Hematopoietic multipotent progenitor cell treated with erythropoietin and hydrocortisone succinate and interleukin-3 and kit ligand, for 6 days (in vitro differentiated cells): Measurements from ENCODE around the gene ADCY2.
A peak's percentile ranks its signal among the peaks of the same experiment; 100 is the strongest.

Source experiments
- DNase-seq: peaks from one replicate; pipeline ENCODE4 v3.0.0-alpha.2; 2015

Gene ADCY2

DNA sequence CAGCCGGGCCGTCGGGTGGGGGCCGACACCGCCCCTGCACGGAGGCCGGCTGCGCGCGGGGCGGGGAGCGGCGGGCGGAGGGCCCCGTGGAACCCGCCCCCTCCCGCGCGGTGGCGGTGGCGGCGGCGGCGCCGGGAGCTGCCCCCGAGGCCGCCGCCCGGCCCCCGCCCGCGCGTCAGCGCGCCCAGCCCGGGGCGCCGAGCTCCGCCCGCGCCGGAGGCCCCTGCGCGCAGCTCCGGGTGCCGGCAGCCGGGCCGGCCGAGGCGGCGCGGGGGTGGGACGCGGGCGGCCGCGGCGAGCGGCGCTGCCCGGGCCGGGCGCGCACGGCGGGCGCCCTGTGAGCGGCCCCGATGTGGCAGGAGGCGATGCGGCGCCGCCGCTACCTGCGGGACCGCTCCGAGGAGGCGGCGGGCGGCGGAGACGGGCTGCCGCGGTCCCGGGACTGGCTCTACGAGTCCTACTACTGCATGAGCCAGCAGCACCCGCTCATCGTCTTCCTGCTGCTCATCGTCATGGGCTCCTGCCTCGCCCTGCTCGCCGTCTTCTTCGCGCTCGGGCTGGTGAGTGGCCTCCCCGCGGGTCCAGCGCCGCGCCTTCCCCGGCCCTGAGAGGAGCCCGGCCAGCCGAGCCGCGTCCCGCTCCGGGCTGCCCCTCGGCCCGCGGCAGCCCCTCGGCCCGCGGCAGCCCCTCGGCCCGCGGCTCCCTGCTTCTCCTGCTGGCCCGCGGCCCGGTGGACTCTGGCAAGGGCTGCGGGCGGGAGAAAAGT lies at the start of gene ADCY2:
Gene ADCY2, plus strand, starts transcription at position 192 of the 766 bp plus-strand sequence. Its CDS starts 159 bp downstream, at position 351.
- DNase-seq, result peak; percentile 6

DNA sequence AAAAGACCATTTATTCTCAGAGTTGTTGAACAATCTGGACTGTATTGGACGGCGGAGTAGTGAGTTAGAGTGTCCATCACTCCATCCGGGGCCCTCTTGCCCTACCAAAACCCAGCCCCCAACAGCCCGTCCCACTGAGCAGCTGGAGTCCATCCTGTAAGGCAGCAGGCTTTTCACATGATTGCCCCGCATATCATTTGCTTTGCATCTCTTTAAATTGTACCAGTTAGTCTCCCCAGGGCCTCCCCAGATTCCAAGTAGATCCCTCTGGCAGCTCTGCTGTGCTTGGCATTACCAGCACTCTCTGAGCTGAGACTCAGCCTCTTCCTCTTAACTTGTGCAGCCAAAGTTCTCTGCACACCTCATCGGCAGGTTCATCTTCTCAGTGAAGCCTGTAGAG lies 48.6 kb upstream of the ADCY2 start:
- DNase-seq, result no peak

DNA sequence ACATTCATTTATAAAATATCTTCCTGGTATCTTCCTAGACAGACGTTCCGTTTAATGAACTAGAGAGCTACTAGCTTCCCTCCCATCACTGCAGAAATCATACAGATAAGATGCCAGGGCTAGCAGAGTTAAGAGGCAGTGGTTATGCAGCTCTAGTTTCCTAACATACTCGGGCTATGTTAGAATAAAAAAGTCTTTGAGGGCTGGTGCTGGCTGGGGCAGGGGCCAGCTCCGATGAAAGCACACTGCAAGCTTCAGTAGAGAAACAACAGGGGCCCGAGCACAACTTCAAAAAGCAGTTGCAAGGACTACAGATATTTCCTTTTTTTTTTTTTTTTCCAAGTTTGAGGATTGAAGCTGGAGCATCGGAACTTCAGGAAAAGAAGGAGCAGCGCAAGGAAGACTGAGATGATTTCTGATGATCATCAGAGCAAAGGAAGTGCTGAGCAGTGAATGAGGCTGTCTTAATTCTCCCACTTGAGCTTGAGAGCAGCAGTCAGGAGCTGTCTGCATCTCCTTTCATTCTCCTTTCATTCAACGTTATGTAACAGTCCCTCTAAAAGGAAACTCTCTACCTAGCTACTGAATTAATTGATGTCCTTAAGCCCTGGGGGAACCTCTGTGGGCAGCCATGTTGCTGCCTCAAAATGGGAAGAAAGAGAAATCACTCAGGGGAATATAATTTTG lies 47.6 kb upstream of the ADCY2 start:
- DNase-seq, result no peak

DNA sequence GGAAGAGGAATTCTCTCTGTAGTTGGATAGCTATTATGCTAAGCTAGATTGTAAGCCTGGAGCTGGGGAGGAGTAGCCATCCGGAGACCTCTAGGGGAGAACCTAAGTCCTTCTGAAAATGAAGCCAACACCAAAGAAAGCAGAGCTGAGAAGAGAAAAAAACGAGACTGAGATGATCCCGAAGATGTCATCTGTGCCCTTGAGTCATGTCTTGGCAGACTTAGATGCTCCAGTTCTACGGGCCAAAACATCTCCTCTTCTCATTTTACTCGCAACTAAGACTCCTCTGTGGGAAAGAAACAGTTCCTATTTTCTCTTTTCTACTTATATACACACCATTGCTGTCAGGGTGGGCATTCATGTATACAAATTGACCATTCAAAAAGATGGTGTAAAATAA lies 34.3 kb upstream of the ADCY2 start:
- no peak for DNase-seq

DNA sequence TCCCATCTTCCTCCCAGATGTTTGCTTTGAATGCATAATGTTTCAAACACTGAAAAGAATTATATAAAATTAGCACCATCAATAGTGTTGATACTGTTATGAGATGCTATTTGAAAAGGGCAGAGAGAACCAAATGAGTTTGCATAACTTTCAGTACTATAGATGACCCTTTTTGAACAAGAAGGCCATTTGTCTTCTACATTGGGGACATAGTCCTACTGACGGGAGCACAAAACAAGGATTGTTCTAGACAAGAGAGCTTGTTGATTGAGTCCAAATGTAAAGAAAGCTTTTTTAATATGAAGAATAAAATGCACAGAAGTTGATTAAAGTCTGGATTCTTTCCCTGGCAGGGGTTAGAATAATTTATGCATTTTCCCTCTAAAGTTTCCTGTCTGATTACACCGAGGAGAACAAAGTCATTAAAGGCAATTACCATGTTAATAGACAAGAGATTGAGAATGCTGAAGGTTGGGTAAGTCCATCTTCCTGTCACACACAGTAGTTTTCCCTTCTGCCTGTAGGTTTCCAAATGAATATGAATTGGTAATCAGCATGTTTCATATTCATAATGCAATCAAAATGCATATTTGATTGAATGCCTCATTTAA lies 32.8 kb upstream of the ADCY2 start:
- no peak for DNase-seq

DNA sequence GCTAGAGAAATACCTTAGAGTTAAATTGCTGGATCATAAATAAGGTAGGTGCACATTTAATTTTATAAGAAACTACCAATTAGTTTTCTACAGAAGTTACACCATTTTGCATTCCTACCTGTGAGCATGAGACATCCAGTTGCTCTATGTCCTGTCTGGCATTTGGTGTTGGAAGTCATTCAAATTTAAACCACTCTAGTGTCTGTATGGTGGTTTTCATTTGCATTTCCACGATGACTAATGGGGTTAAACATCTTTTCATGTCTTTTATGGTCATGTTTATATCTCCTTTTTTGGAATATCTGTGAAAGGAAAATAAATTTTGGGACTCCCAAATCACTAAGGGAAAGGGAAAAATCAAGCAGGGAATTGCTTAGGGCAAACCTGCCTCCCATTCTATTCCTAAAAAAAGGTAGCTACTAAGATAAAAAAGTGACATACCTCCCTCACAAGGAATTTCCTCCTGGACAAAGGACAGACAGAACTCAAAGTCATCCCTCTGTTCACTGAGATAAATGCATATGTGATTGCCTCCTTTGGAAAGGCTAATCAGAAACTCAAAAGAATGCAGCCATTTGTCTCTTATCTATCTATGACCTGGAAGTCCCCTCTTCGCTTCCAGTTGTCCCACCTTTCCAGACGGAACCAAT lies 31.6 kb upstream of the ADCY2 start:
- no peak for DNase-seq

DNA sequence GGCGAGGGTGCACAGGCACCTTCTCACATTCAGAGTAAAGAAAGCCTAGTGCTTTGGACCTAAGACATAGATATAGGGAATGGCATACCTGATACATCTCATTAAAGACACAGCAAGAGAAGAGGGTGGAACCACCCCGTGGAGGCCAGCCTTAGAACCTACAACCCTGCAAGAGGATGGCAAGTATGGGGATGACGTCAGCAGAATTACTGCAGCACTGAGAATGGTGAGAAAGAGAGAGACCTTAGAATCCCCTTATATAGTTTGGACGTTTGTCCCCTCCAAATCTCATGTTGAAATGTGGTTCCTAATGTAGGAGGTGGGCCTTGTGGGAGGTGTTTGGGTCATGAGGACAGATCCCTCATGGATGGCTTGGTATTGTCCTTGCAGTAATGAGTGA lies 28.2 kb upstream of the ADCY2 start:
- no peak for DNase-seq

DNA sequence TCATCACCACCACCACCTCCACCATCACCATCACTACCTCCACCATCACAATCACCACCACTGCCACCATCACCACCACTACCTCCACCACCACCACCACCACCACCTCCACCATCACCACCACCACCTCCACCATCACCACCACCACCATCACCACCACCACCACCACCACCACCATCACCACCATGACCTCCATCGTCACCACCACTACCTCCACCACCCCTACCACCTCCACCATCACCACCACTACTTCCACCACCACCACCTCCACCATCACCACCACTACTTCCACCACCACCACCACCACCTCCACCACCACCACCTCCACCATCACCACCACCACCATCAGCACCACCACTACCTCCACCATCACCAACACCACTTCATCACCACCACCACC lies 23.5 kb upstream of the ADCY2 start:
- no peak for DNase-seq

DNA sequence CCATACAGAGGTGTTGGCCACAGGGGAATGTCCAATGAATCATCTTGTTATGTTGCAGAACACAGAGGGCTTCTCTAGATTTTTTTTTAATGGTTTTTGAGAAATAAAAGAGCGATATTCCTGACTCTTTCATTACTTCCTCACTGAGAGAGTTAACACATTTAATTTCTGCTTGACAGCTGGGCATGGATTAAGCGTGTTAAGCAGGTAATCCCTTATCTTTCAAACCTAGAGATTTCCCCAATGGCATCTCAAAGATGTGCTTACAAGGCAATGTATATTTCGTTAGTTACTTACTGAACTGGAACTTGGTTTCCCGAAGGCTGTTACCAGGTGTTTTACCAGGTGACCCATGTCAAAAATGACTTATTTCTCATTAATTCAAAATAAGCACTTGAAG lies 21.8 kb upstream of the ADCY2 start:
- DNase-seq, result no peak

DNA sequence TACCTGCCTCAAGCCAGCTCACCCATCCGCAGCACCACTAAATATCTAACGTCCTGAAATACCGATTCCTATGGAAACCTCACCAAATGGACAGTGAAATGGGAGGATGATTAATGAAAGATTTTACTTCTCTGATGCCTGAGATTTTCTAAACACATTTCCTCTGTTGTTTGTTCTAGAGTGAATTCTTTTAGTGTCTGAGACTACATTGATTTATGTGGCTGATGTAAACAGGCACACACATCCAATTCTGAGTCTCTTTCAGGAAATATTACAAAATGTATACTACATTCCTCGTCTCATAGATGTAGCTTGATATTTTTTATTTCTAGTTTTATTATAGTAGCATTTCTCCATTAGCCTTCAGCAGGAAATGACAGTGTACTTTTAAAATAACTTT lies 20.5 kb upstream of the ADCY2 start:
- no peak for DNase-seq

DNA sequence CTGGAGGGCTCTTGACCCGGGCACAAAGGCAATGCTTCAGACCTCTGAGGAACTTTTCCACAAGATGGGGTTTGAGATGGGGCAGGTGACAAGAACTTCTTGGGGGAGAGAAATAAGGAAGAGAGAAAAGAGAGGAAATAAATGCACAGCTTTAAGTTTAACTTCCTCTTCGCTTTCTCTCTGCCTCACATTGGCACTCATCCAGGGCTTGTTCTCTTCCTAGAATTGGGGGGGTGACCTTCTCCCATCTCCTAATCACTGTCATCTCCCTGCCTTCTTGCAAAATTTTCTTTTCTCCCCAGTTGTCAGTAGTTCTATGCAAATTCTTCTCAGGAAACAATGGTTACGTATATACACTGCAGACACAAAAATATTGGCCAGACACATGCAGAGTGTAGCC lies 19.1 kb upstream of the ADCY2 start:
- DNase-seq, result peak; percentile 15

DNA sequence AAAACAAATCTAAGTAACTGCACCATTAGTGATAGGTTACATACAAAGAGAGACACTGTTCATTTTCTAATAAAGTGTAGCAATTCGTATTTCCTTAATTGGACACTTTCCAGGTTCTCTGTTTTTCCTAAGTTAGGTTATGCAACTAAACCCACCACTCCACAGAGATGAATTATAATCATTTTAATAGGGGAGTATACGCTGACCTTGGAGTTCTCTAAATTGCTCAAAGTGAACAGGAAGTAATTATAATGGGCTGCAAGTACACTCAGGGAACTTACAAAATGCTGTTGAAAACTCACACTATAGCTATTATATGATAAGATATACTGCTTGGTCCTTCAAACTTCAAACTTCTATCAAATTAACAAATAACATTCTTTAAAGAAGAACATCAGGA lies 18.2 kb upstream of the ADCY2 start:
- DNase-seq, result no peak

DNA sequence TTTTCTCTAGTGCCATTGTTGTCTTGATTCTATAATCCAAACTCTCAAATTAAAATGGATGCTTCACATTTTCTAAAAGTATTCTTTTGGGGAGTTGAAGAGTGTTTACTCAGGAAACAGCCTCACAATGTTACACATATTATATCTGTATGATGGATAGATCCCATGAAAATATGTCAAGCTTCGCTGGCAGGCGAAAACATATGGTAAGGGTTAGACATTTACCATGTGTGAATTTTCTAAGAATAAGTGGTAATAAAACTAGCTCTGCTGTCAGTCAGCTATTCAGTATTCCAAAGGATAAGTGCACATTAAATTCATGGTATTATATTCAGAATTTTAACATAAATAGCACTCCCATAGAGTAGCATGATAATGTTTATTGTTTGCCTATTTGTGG lies 13.3 kb upstream of the ADCY2 start:
- no peak for DNase-seq

DNA sequence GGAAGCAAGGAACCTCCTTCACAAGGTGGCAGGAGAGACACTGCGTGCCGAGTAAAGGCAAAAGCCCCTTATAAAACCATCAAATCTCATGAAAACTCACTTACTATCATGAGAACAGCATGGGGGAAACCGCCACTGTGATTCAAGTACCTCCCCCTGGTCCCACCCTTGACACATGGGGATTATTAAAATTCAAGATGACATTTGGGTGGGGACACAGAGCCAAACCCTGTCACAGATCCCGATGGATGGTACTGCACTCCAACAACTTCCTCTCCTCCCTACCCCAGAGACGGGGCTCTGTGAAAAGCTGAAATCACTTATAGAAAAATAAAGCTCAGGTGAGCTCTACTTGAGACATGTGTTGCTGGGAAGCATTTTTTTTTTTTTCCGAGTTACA lies 10.3 kb upstream of the ADCY2 start:
- DNase-seq, result no peak

DNA sequence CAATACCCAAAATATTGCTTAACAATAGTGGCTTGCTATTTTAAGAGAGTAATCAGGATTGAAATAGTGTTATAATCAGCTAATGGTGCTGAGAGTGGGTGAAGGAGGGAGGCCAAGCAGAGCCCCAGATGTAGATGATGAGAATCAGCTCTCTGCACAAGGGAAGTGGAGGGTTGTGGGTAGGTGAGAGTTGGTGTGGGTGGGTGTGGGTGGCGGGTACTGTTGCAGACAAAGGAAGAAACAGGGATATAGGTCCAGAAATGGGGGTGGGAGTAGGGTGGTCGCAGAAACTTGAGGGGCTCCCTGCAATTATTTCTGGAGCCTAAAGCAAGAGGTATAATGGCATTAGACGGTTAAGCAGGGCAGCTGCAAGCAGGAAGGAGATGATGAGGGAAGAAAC lies 7.4 kb upstream of the ADCY2 start:
- DNase-seq, result no peak

DNA sequence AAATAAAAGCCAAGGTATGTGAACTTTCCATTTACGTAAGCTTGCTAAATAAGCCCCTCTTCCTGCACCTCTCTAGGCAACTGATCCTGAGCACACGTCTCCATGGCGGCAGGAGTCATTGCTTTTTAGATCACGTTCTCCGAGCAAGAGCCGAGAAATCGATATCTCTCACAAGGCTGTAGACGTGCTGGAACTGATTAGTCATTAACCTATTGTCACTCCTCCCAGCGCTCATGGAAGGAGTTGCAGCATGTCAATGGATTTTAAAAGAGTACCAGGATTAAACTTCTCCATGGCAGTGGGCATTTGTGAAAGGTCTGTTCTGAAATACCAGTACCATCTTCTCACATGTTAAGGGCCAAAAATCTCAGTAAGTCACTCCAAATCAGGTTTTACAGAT lies 4.7 kb upstream of the ADCY2 start:
- DNase-seq, result no peak

DNA sequence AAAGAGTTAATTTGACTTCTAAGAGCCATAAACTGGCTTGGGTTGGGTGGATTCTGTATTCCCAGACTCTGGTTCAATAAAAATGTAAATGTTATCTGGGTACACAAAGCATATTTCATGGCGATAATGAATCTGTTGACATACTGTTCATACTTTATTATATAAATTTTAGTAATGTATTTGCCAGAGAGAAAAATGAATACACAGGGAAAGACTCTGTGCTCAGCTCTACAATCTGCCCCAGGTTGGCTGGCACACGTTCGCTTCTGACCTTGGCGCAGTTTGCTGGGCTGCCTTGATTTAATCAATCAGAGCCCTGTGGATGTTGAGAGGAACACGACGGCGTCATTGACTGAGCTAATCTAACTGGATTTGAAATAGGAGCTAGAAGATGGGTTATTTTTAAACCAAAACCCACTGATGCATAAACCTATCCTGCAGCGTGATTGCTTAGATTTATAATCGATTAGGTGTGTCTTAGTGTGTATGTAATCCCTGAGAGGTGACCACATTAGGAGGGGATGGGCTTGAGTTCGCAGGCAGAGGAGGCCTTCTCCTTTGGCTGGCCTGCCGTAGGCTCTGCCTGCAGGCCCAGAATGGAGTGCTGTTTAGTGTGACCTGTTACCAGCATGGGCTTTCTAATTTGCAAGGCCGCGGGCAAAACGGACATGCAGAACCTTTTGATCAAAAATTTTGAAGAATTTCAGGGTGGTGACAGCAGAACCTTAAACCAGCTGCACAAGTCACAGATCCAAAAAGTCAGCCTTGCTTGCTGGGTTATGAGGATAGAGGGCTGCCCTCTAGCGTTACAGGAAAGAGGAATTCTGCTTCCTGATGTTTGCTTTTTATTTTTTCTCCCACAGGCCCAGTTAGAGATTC lies 3.9 kb upstream of the ADCY2 start:
- peak; percentile 34 for DNase-seq

DNA sequence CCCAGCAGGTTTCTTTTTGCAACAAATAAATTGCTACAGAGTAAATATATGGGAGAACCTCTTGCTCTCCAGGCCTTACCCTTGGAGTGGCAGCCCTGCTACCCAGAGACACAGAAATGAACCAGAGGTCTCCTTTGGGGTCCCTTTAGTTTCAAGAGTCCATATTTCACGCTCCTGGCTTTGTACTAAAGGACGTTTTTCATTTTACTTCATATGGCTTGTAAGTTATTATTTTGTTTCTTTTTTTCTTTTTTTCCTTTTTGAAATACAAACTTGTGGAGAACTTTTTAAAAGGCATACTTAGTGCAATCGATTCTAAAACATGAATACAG lies 3.3 kb upstream of the ADCY2 start:
- DNase-seq, result no peak

DNA sequence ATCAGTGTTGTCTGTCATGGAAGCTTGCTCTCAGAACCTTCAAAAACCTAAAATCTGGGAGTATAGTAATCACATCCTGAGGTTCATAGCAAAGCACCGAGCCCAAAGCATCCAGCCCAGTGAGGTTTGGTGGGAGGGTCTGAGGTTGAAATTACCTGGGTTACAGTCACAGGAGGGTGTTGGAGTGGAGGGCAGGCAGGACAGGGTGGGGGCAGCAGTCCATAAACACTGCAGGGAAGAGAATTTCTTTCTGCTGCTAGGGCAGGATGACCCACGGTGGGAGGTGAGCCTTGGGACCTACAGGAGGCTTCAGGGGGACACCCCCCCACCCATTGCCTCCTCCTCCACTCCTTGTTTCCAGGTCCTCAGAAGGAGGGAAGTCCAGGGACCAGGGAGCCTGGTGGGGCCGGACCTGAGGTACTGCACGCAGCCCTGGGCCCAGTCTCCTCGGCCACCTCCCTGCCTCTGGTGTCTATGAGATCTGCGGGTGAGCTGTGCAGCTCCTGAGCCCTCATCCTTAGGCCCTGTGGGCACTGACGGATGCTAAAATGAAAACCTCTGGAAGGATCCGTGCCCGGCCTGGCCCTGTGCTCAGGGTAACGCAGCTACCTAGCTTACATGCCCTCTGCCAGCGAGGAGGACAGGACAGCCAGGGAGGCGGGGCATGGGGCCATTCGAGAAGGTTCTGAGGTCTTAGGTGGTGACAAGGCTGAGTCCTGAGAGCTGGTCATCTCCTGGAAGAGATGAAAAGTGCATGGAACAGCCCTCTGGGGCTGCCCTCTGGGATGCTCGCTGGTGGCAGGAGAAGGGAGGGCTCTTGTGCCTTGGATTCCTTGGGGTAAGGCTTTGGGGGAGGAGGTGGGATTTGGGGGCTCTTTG lies 1.8 kb upstream of the ADCY2 start:
- no peak for DNase-seq

DNA sequence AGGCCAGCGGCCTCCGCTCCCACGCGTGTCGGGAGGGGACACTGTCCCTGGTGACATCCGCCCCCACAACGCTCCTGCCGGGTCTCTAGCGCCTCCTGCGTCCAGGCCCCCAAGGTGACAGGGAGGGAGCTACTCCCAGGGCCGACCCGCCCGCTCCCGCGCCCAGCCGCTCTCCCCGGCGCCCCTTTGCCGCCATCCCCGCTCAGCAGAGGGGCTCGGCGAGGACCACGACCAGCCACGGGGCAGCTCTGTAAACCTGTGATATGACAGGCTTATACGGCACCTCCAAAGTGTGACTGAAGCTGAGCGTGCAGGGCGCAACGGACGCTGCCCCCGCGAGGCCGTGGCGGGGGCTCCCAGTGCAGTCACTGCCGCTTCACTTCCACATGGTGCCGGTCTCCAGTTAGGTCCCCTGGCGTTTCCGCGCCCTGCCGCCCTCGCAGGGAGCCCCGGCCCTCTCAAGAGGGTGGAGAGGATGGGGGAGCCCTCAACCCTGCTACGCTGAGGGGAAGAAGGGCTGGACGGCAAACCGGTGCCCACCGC lies 978 bp upstream of the ADCY2 start:
- DNase-seq, result no peak

DNA sequence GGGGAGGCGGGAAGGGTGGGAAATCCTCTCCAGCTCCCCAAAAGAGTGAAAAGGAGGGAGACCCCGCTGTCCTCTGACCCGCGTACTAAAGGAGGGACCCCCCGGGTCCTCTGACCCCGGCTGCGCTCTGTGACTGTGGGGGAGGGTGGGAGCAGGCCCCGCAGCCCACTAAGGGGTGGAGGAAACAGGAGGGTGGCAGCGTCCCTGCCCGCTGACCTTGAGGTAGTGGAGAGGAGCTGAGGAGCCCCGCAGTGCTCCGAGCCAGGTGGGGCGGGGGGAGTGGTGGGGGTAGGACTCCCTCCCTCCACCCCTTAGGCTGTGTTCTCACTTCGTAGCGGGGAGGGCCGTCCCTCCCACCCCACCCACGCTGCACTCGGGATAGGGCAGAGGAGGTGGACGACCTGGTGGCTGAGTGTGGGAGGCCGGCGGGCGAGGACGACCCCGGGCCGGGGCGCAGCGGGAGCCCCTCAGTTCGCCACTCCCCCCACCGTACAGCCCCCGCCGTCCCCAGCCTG lies 449 bp upstream of the ADCY2 start:
- DNase-seq, result no peak
